Stimulated activated naive CD4-positive, alpha-beta T cell (primary cell): ENCODE measurements around the gene GAL3ST2.
"Not testable (repeated sequence)": the region's sequence is repeated elsewhere in the genome, so short reads cannot be mapped to it uniquely, and the experiment has no call there.

Source experiments
- DNase-seq, 6 experiments: peaks; one replicate each; lab custom pipeline; 2025; lab: John Stamatoyannopoulos, UW

GAL3ST2 gene

GRCh38 chr2:241776336-241777169 is at the start of gene GAL3ST2:
Gene GAL3ST2 (plus strand): TSS chr2:241776822. CDS start chr2:241776956, 134 bp downstream.
- no peak for DNase-seq

GRCh38 chr2:241728000-241728399 is 48.6 kb upstream of the GAL3ST2 start:
- no peak for DNase-seq

GRCh38 chr2:241728627-241729026 is 48.0 kb upstream of the GAL3ST2 start:
- DNase-seq: no peak

GRCh38 chr2:241729868-241730267 is 46.8 kb upstream of the GAL3ST2 start:
- DNase-seq: no peak

- DNase-seq: no peak
Observed at GRCh38 chr2:241730671-241731293, 45.8 kb upstream of the GAL3ST2 start.

GRCh38 chr2:241732513-241733186 is 44.0 kb upstream of the GAL3ST2 start:
- DNase-seq: peak in 5 of 6 experiments; percentile 3 to 46 (median 43)

GRCh38 chr2:241733391-241734207 is 43.0 kb upstream of the GAL3ST2 start:
- DNase-seq: no peak

GRCh38 chr2:241734208-241734466 is 42.5 kb upstream of the GAL3ST2 start:
- DNase-seq: no peak

GRCh38 chr2:241734467-241735208 is 42.0 kb upstream of the GAL3ST2 start, which contains the start of gene D2HGDH:
Gene D2HGDH (plus strand): TSS chr2:241734630. CDS start chr2:241735225, 595 bp downstream.
- DNase-seq: peak; percentile 82 to 98 (median 93)

- DNase-seq: no peak
Observed at GRCh38 chr2:241736111-241736510, 40.5 kb upstream of the GAL3ST2 start.

GRCh38 chr2:241738040-241738686 is 38.5 kb upstream of the GAL3ST2 start:
- no peak for DNase-seq

GRCh38 chr2:241739177-241739576 is 37.4 kb upstream of the GAL3ST2 start:
- no peak for DNase-seq

GRCh38 chr2:241739651-241740050 is 37.0 kb upstream of the GAL3ST2 start:
- no peak for DNase-seq

- DNase-seq: no peak
Observed at GRCh38 chr2:241741016-241741415, 35.6 kb upstream of the GAL3ST2 start.

GRCh38 chr2:241742320-241742939 is 34.2 kb upstream of the GAL3ST2 start:
- no peak for DNase-seq

GRCh38 chr2:241743008-241743407 is 33.6 kb upstream of the GAL3ST2 start:
- not testable (repeated sequence) for DNase-seq

GRCh38 chr2:241743620-241744019 is 33.0 kb upstream of the GAL3ST2 start:
- DNase-seq: no peak

GRCh38 chr2:241744028-241744754 is 32.4 kb upstream of the GAL3ST2 start:
- DNase-seq: no peak

- no peak for DNase-seq
Observed at GRCh38 chr2:241745276-241745675, 31.3 kb upstream of the GAL3ST2 start.

GRCh38 chr2:241746084-241746483 is 30.5 kb upstream of the GAL3ST2 start:
- DNase-seq: no peak
